ENCODE results near the gene STRAP. TPM values are rescaled to one million over a fixed set of nuclear protein-coding genes. Genes with fewer than 3 reads are reported as not detected.

STRAP gene
- total RNA-seq, 1 donor from 2014 or later: 65.4 TPM

GRCh38 chr12:15928346-15928745 is 46.2 kb downstream of the STRAP start:
- no peaks in the 10 kb centered on the region for H3K36me3 ChIP-seq
- no peak overlapping the region for H3K27ac ChIP-seq
- intact Hi-C loops (cut with DNase I): no loop called here
- DNase-seq (no peak), ATAC-seq (no peak)
- no peak for TF ChIP-seq CTCF (IDR thresholded peaks at IDR 0.05)
- no peaks in the 10 kb centered on the region for H3K9me3 ChIP-seq
- H3K4me1 ChIP-seq: no peaks in the 10 kb centered on the region
- H3K4me3 ChIP-seq: no peak overlapping the region
- H3K27me3 ChIP-seq (ENCODE audit: low read depth): no peaks in the 10 kb centered on the region

GRCh38 chr12:15928870-15929571 is 46.8 kb downstream of the STRAP start:
- H3K36me3 ChIP-seq: no peaks in the 10 kb centered on the region
- intact Hi-C loops (cut with DNase I): no loop called here
- no peaks in the 10 kb centered on the region for H3K27me3 ChIP-seq (ENCODE audit: low read depth)
- no peak for ATAC-seq
- no peak overlapping the region for H3K27ac ChIP-seq
- TF ChIP-seq CTCF (IDR thresholded peaks at IDR 0.05): no peak
- no peaks in the 10 kb centered on the region for H3K9me3 ChIP-seq
- no peak overlapping the region for H3K4me3 ChIP-seq
- no peaks in the 10 kb centered on the region for H3K4me1 ChIP-seq
- no peak for DNase-seq

GRCh38 chr12:15931590-15932053 is 49.4 kb downstream of the STRAP start:
- H3K36me3 ChIP-seq: no peaks in the 10 kb centered on the region
- H3K9me3 ChIP-seq: no peaks in the 10 kb centered on the region
- H3K27me3 ChIP-seq (ENCODE audit: low read depth): no peaks in the 10 kb centered on the region
- intact Hi-C loops (cut with DNase I): no loop called here
- H3K4me1 ChIP-seq: no peaks in the 10 kb centered on the region
- ATAC-seq (no peak), DNase-seq (no peak)
- H3K27ac ChIP-seq: no peak overlapping the region
- no peak overlapping the region for H3K4me3 ChIP-seq
- no peak for TF ChIP-seq CTCF (IDR thresholded peaks at IDR 0.05)

GRCh38 chr12:15932327-15932726 is 50.1 kb downstream of the STRAP start:
- DNase-seq (no peak), ATAC-seq (no peak)
- H3K4me3 ChIP-seq: no peak overlapping the region
- intact Hi-C loops (cut with DNase I): no loop called here
- TF ChIP-seq CTCF (IDR thresholded peaks at IDR 0.05): no peak
- H3K27me3 ChIP-seq (ENCODE audit: low read depth): no peaks in the 10 kb centered on the region
- H3K4me1 ChIP-seq: no peaks in the 10 kb centered on the region
- no peaks in the 10 kb centered on the region for H3K36me3 ChIP-seq
- H3K27ac ChIP-seq: no peak overlapping the region
- H3K9me3 ChIP-seq: no peaks in the 10 kb centered on the region

GRCh38 chr12:15932971-15933370 is 50.8 kb downstream of the STRAP start:
- no peak overlapping the region for H3K4me3 ChIP-seq
- H3K9me3 ChIP-seq: no peaks in the 10 kb centered on the region
- H3K27ac ChIP-seq: no peak overlapping the region
- H3K36me3 ChIP-seq: no peaks in the 10 kb centered on the region
- H3K4me1 ChIP-seq: no peaks in the 10 kb centered on the region
- intact Hi-C loops (cut with DNase I): no loop called here
- TF ChIP-seq CTCF (IDR thresholded peaks at IDR 0.05): no peak
- H3K27me3 ChIP-seq (ENCODE audit: low read depth): no peaks in the 10 kb centered on the region
- no peak for ATAC-seq
- DNase-seq: no peak

Measured in lower lobe of right lung (tissue), 2 donors.